CD14-positive monocyte (primary cell): ENCODE results near the gene GZMA. TPM values are rescaled to one million over a fixed set of nuclear protein-coding genes. Genes with fewer than 3 reads are reported as not detected.

ENCODE experiments used
- DNase-seq, 3 donors: peaks; one replicate each; pipeline ENCODE4 v3.0.0-alpha.2; 2011 to 2022
- H2AFZ ChIP-seq: 2 replicates; pipeline ENCODE4 v1.6.0; 2012; ENCODE audit warnings: mild to moderate bottlenecking, low read depth, low read length, inconsistent platforms; ENCODE audit not compliant: insufficient read depth, poor library complexity, severe bottlenecking
- H3K27ac ChIP-seq, 2 donors: 1 replicate in 1 of 2; 2 replicates in 1 of 2; pipeline ENCODE4 v1.5.1; 2012 to 2013; ENCODE audit warnings: low read length in 2 of 2, control low read depth in 1 of 2, inconsistent platforms in 1 of 2, low read depth in 1 of 2, mild to moderate bottlenecking in 1 of 2
- H3K27me3 ChIP-seq, 2 donors: one replicate each; pipeline versions ENCODE4 v1.6.0 to v1.6.1; 2011 to 2013; ENCODE audit warnings: low read length in 2 of 2; ENCODE audit not compliant: control insufficient read depth in 2 of 2, insufficient read depth in 2 of 2
- H3K36me3 ChIP-seq, 2 donors: replicated peaks in 1 of 2; 1 replicate in 1 of 2; 2 replicates in 1 of 2; pipeline versions ENCODE4 v1.5.1 to v1.6.1; 2012 to 2013; ENCODE audit warnings: low read length in 2 of 2, control low read depth in 1 of 2, inconsistent platforms in 1 of 2, mild to moderate bottlenecking in 1 of 2; ENCODE audit not compliant: insufficient read depth in 2 of 2, control insufficient read depth in 1 of 2
- H3K4me1 ChIP-seq, 2 donors: 1 replicate in 1 of 2; 2 replicates in 1 of 2; pipeline versions ENCODE4 v1.5.1 to v1.6.1; 2012 to 2013; ENCODE audit warnings: low read length in 2 of 2, control low read depth in 1 of 2, inconsistent platforms in 1 of 2, mild to moderate bottlenecking in 1 of 2, moderate library complexity in 1 of 2; ENCODE audit not compliant: insufficient read depth in 2 of 2, control insufficient read depth in 1 of 2
- H3K4me2 ChIP-seq: replicated peaks from 2 replicates; pipeline ENCODE3; 2012; ENCODE audit warnings: low read length, moderate library complexity, mild to moderate bottlenecking; ENCODE audit not compliant: poor library complexity, severe bottlenecking; ENCODE audit errors: extremely low read depth
- H3K4me3 ChIP-seq, 3 experiments: fragments of 200-600 bp in 1 of 3; sonication (generic) in 1 of 3; replicated peaks in 1 of 3; 1 replicate in 2 of 3; 2 replicates in 1 of 3; pipeline ENCODE4 v1.5.1; 2011 to 2013; ENCODE audit warnings: low read length in 3 of 3, mild to moderate bottlenecking in 3 of 3, control low read depth in 2 of 3, low read depth in 2 of 3, inconsistent platforms in 1 of 3, moderate library complexity in 1 of 3
- H3K79me2 ChIP-seq: 2 replicates; pipeline ENCODE4 v1.6.0; 2012; ENCODE audit warnings: mild to moderate bottlenecking, control low read depth, inconsistent platforms, low read length, moderate library complexity; ENCODE audit not compliant: insufficient read depth
- H3K9ac ChIP-seq: 2 replicates; pipeline ENCODE4 v1.6.0; 2017; ENCODE audit warnings: low read length, mild to moderate bottlenecking; ENCODE audit not compliant: insufficient read depth, poor library complexity, severe bottlenecking
- H3K9me3 ChIP-seq, 2 donors: replicated peaks in 1 of 2; 1 replicate in 1 of 2; 2 replicates in 1 of 2; pipeline versions ENCODE4 v1.5.1 to v1.6.1; 2012 to 2013; ENCODE audit warnings: low read length in 2 of 2, control low read depth in 1 of 2; ENCODE audit not compliant: control insufficient read depth in 1 of 2, insufficient read depth in 1 of 2
- H4K20me1 ChIP-seq: 2 replicates; pipeline ENCODE4 v1.6.0; 2012; ENCODE audit warnings: mild to moderate bottlenecking, low read length, control low read depth, moderate library complexity; ENCODE audit not compliant: insufficient read depth
- H3K27ac Mint-ChIP-seq, 7 donors: one replicate each; pipeline ENCODE4 v1.8.0; 2020; ENCODE audit warnings: mild to moderate bottlenecking in 7 of 7, mixed read lengths in 7 of 7, moderate library complexity in 6 of 7, inconsistent platforms in 2 of 7
- H3K27me3 Mint-ChIP-seq, 3 donors: one replicate each; pipeline ENCODE4 v1.8.0; 2021 to 2022; ENCODE audit warnings: low read depth in 3 of 3, mild to moderate bottlenecking in 3 of 3, mixed read lengths in 3 of 3, moderate library complexity in 3 of 3, inconsistent platforms in 1 of 3
- H3K36me3 Mint-ChIP-seq, 2 donors: one replicate each; pipeline ENCODE4 v1.8.0; 2020; ENCODE audit warnings: mixed read lengths in 2 of 2, inconsistent platforms in 1 of 2, mild to moderate bottlenecking in 1 of 2
- H3K4me1 Mint-ChIP-seq: one replicate; pipeline ENCODE4 v1.8.0; 2020; ENCODE audit warnings: mild to moderate bottlenecking, mixed read lengths
- H3K4me3 Mint-ChIP-seq, 2 donors: one replicate each; pipeline ENCODE4 v1.8.0; 2020; ENCODE audit warnings: mild to moderate bottlenecking in 2 of 2, mixed read lengths in 2 of 2, moderate library complexity in 1 of 2
- H3K9me3 Mint-ChIP-seq, 7 donors: one replicate each; pipeline ENCODE4 v1.8.0; 2020 to 2022; ENCODE audit warnings: mixed read lengths in 7 of 7, mild to moderate bottlenecking in 6 of 7, moderate library complexity in 6 of 7, inconsistent platforms in 2 of 7
- WGBS: methylation state at CpG from one replicate; pipeline ENCODE4 v1.1.5; 2013; ENCODE audit warnings: missing lambda C conversion rate; ENCODE audit not compliant: insufficient coverage; 5-methylcytosine and 5-hydroxymethylcytosine counted together
- intact Hi-C, 2 donors: fragments of 100-400 bp; cut with micrococcal nuclease; formaldehyde crosslinking; loops; one replicate each; pipeline versions ENCODE4 v1.15.0 to v1.15.1; 2023
- polyA plus RNA-seq, 3 donors: library from polyadenylated mRNA; depleted of rRNA in 1 of 3; unstranded in 2 of 3; stranded (reverse) in 1 of 3; fragments of 300-500 nt in 2 of 3; fragments of >200 nt in 1 of 3; fragmentation: Illumina TruSeq in 2 of 3; gene quantifications; 1 replicate in 2 of 3; 2 replicates in 1 of 3; pipeline ENCODE4 v1.2.3, GENCODE V29; 2012 to 2021
- TF ChIP-seq, protein P1 (sequence below): fragments of 200-600 bp; IDR thresholded peaks from one replicate; pipeline ENCODE4 v1.8.0; 2022; ENCODE audit warnings: antibody characterized with exemption, mild to moderate bottlenecking

GZMA gene
- polyA plus RNA-seq, 3 donors, result 2.3 to 2.6 TPM; not detected in 1

DNA sequence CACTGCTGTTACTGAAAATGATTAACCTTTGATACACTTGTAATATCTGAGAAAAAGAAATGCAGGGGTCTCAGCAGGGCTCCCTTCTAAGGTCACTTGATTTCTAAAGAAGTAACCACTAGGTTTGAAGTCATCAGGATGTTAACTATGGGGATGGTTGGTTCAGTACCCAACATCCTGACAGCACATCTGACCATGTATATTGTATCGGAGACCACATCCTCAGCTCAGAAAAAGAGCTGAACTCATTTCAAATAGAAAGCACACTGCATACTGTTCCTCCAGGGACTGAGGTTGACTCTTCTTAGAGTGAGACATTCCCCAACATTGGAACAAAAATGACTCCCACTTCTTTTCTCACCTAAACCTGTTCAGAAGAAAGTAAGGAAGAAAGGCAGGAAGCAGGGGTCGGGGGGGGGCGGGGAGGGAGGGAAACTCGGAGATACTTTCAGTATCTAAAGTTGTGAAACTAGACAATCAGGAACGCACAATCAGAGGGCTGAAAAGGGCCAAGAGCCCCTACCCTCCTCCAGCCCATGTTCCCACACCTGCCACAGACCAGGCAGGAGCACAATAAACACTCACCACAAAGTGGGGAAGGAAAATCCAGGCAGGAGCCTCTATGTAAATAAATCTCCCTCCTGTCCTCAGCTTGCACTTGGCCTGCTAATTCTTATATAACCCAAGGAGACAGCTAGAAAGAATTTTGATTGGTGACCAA, 730 bp upstream of the GZMA start:
- 0% methylated on average over 1 of the region's 5 CpGs for WGBS
- H3K4me3 Mint-ChIP-seq, result peak overlapping the region in 1 of 2 donors; percentile 8
- Histone ChIP-seq H3K79me2 (no peaks in the 10 kb centered on the region), H3K4me1 (no peaks in the 10 kb centered on the region), H3K36me3 (no peaks in the 10 kb centered on the region), H3K27ac (no peak overlapping the region), H3K9me3 (no peaks in the 10 kb centered on the region), H3K4me2 (peak overlapping the region; percentile 15), H2AFZ (no peak overlapping the region), H3K9ac (no peak overlapping the region), H4K20me1 (no peaks in the 10 kb centered on the region), H3K27me3 (peaks cover 0 to 2% of the 10 kb centered on the region in 2 donors), H3K4me3 (no peak overlapping the region)
- peaks cover 0 to 8% (median 3%) of the 10 kb centered on the region in 7 donors for H3K9me3 Mint-ChIP-seq
- H3K27me3 Mint-ChIP-seq, result peaks cover 12 to 18% (median 14%) of the 10 kb centered on the region in 3 donors
- H3K27ac Mint-ChIP-seq, result no peak overlapping the region
- DNase-seq, result no peak
- no peaks in the 10 kb centered on the region for H3K36me3 Mint-ChIP-seq
- TF ChIP-seq, protein P1, sequence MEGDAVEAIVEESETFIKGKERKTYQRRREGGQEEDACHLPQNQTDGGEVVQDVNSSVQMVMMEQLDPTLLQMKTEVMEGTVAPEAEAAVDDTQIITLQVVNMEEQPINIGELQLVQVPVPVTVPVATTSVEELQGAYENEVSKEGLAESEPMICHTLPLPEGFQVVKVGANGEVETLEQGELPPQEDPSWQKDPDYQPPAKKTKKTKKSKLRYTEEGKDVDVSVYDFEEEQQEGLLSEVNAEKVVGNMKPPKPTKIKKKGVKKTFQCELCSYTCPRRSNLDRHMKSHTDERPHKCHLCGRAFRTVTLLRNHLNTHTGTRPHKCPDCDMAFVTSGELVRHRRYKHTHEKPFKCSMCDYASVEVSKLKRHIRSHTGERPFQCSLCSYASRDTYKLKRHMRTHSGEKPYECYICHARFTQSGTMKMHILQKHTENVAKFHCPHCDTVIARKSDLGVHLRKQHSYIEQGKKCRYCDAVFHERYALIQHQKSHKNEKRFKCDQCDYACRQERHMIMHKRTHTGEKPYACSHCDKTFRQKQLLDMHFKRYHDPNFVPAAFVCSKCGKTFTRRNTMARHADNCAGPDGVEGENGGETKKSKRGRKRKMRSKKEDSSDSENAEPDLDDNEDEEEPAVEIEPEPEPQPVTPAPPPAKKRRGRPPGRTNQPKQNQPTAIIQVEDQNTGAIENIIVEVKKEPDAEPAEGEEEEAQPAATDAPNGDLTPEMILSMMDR, result no peak
- intact Hi-C loops, result no loop called here
- H3K4me1 Mint-ChIP-seq, result peaks cover 11% of the 10 kb centered on the region

DNA sequence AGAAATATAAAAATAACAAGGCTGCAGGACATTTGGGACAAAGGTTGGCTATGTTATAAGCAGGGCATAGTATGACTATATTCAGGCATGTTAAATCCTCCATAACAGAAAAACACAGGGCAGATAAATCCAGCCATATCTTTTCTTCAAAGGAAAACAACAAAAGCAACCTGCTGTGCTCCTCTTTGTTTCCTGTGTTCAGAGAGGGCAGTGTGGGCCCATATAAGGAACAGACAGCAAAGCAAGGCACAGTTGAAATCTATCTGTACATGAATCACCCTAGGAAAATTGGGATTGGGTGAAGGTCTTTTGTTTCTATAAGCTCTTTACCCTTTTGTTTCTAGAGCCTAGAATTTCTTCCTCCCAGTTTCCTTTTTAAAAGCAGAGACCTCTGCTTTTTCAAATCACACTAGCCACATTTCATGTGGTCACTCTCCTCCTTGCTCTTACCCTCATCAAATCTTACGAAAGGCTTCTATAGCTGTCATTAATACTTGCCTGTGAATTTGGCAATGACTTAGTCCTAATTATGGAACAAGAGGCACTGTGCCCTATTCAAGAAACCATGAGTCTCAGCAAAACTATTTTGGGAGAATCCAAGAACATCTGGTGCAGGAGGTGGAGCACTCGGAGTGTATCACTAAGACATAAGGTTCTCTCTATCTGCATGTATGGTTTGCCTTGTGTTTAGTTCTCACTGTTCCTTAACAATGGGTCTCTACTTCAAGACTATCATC, 1.8 kb downstream of the GZMA start:
- Histone ChIP-seq H3K9ac (no peak overlapping the region), H3K79me2 (no peaks in the 10 kb centered on the region), H3K4me1 (no peaks in the 10 kb centered on the region), H2AFZ (no peak overlapping the region), H3K27me3 (peaks cover 0 to 2% of the 10 kb centered on the region in 2 donors), H3K36me3 (no peaks in the 10 kb centered on the region), H3K4me3 (no peak overlapping the region), H4K20me1 (no peaks in the 10 kb centered on the region), H3K27ac (no peak overlapping the region), H3K4me2 (no peak overlapping the region), H3K9me3 (no peaks in the 10 kb centered on the region)
- DNase-seq, result no peak
- H3K27me3 Mint-ChIP-seq, result peaks cover 9 to 16% (median 15%) of the 10 kb centered on the region in 3 donors
- no peak overlapping the region for H3K4me3 Mint-ChIP-seq
- H3K27ac Mint-ChIP-seq, result no peak overlapping the region
- WGBS, result 83% methylated on average over 1 of the region's 2 CpGs
- H3K4me1 Mint-ChIP-seq, result peaks cover 11% of the 10 kb centered on the region
- H3K36me3 Mint-ChIP-seq, result no peaks in the 10 kb centered on the region
- H3K9me3 Mint-ChIP-seq, result peaks cover 0 to 8% (median 3%) of the 10 kb centered on the region in 7 donors
- intact Hi-C loops, result no loop called here
- TF ChIP-seq, protein P1, result no peak
